HepG2 (cell line): ENCODE data around the gene MRPL36. TPM values are rescaled to one million over a fixed set of nuclear protein-coding genes. Genes with fewer than 3 reads are reported as not detected.
A peak's percentile ranks its signal among the peaks of the same experiment; 100 is the strongest.

Experiments used
- CTCF ChIP-seq: sonication (generic); formaldehyde crosslinking; IDR thresholded peaks from 2 replicates; pipeline ENCODE4 v1.5.0; 2020; ENCODE audit warnings: mild to moderate bottlenecking, missing genetic modification reagents, moderate library complexity
- FOXK2 ChIP-seq: fragments of 450-650 bp; IDR thresholded peaks from 2 replicates; pipeline ENCODE4 v1.6.1; 2016
- HOXA9 ChIP-seq: sonication (generic); formaldehyde crosslinking; IDR thresholded peaks from 2 replicates; pipeline ENCODE4 v1.8.1; 2022; ENCODE audit warnings: missing genetic modification reagents, mild to moderate bottlenecking, moderate library complexity, borderline replicate concordance
- IKZF4 ChIP-seq: sonication (generic); formaldehyde crosslinking; IDR thresholded peaks from 2 replicates; pipeline ENCODE4 v1.5.1; 2020; ENCODE audit warnings: borderline replicate concordance, mild to moderate bottlenecking, low read depth, missing genetic modification reagents; ENCODE audit errors: not compliant biosample characterization
- KLF6 ChIP-seq: IDR thresholded peaks from 2 replicates; pipeline ENCODE4 v1.8.0; 2016; ENCODE audit warnings: missing biosample characterization, missing genetic modification reagents
- MAFF ChIP-seq: IDR thresholded peaks from 2 replicates; pipeline ENCODE4 v1.6.1; 2011; ENCODE audit warnings: low read depth, low read length, improper control_type of control experiment
- MLXIP ChIP-seq: sonication (generic); formaldehyde crosslinking; IDR thresholded peaks from 2 replicates; pipeline ENCODE4 v1.9.0; 2021; ENCODE audit warnings: missing genetic modification reagents, borderline replicate concordance
- POLR2AphosphoS2 ChIP-seq: IDR thresholded peaks from 2 replicates; pipeline ENCODE4 v1.6.1; 2011; ENCODE audit warnings: low read depth, low read length, improper control_type of control experiment
- SATB2 ChIP-seq: sonication (generic); formaldehyde crosslinking; IDR thresholded peaks from 2 replicates; pipeline ENCODE4 v1.5.0; 2020; ENCODE audit warnings: missing genetic modification reagents
- SYNCRIP ChIP-seq: fragments of 200-400 bp; formaldehyde crosslinking; IDR thresholded peaks from 2 replicates; pipeline ENCODE4 v1.6.1; 2018; ENCODE audit warnings: mild to moderate bottlenecking, low read depth, low read length; ENCODE audit not compliant: insufficient read depth
- ZBTB4 ChIP-seq: sonication (generic); formaldehyde crosslinking; IDR thresholded peaks from 2 replicates; pipeline ENCODE4 v1.4.0; 2020; ENCODE audit warnings: missing genetic modification reagents, mild to moderate bottlenecking, borderline replicate concordance
- ZFP82 ChIP-seq: sonication (generic); formaldehyde crosslinking; IDR thresholded peaks from 2 replicates; pipeline ENCODE4 v1.5.1; 2020; ENCODE audit warnings: mild to moderate bottlenecking, missing genetic modification reagents, borderline replicate concordance
- ZNF160 ChIP-seq: sonication (generic); formaldehyde crosslinking; IDR thresholded peaks from 2 replicates; pipeline ENCODE4 v1.8.0; 2022; ENCODE audit warnings: mild to moderate bottlenecking, inconsistent platforms, missing genetic modification reagents
- ZNF33B ChIP-seq: sonication (generic); formaldehyde crosslinking; IDR thresholded peaks from 2 replicates; pipeline ENCODE4 v1.5.1; 2020; ENCODE audit warnings: mild to moderate bottlenecking, missing genetic modification reagents
- ZNF354B ChIP-seq: sonication (generic); formaldehyde crosslinking; IDR thresholded peaks from 2 replicates; pipeline ENCODE4 v1.8.0; 2022; ENCODE audit warnings: mild to moderate bottlenecking, missing genetic modification reagents
- ZNF547 ChIP-seq: sonication (generic); formaldehyde crosslinking; IDR thresholded peaks from 2 replicates; pipeline ENCODE4 v1.5.1; 2020; ENCODE audit warnings: mild to moderate bottlenecking, missing genetic modification reagents
- ZNF562 ChIP-seq: sonication (generic); formaldehyde crosslinking; IDR thresholded peaks from 2 replicates; pipeline ENCODE4 v1.8.0; 2022; ENCODE audit warnings: missing genetic modification reagents, borderline replicate concordance
- ZNF589 ChIP-seq: sonication (generic); formaldehyde crosslinking; conservative IDR thresholded peaks from 2 replicates; pipeline ENCODE4 v1.8.0; 2022; ENCODE audit warnings: mild to moderate bottlenecking, moderate library complexity, missing genetic modification reagents
- ZNF616 ChIP-seq: sonication (generic); formaldehyde crosslinking; IDR thresholded peaks from 2 replicates; pipeline ENCODE4 v1.5.0; 2020; ENCODE audit warnings: low read depth, mild to moderate bottlenecking, missing genetic modification reagents
- ZNF784 ChIP-seq: sonication (generic); formaldehyde crosslinking; IDR thresholded peaks from 2 replicates; pipeline ENCODE4 v1.5.1; 2020; ENCODE audit warnings: missing genetic modification reagents, mild to moderate bottlenecking, borderline replicate concordance
- polyA plus RNA-seq, 8 experiments: library from polyadenylated mRNA; depleted of rRNA in 3 of 8; stranded (reverse) in 7 of 8; unstranded in 1 of 8; fragments of >200 nt; fragmentation: Illumina TruSeq in 4 of 8; extraction: Trizol in 4 of 8; gene quantifications; 2 replicates each; pipeline versions ENCODE4 v1.2.1 to v1.2.3, GENCODE V29; 2011 to 2016; ENCODE audit warnings: low read depth in 4 of 8, missing spikeins in 1 of 8, mixed read lengths in 1 of 8; ENCODE audit not compliant: insufficient read depth in 1 of 8
- total RNA-seq, 5 experiments: library from RNA; depleted of rRNA; stranded (reverse); fragments of >200 nt; fragmentation: Illumina TruSeq; extraction: Trizol; gene quantifications; 2 replicates each; pipeline ENCODE4 v1.2.3, GENCODE V29; 2016; ENCODE audit warnings: low read depth in 1 of 5

Gene MRPL36
- total and polyA plus RNA-seq, 2 of the 13 experiments (the other 11 are each of a cell fraction or from before 2014, with no cell fraction given) = 71.3 to 113 TPM

- peak; percentile 30; the same call in 1 of the 2 replicates for TF ChIP-seq CTCF
- TF ChIP-seq ZNF354B (CRISPR knock-in tag) = no peak
- TF ChIP-seq POLR2AphosphoS2 = no peak
- no peak for TF ChIP-seq ZNF562
- no peak; the same call in 1 of the 2 replicates for TF ChIP-seq SATB2 (CRISPR knock-in tag)
- TF ChIP-seq ZNF33B = 0 out of 2 replicates have a peak, but pooled peaks have one; percentile 29
- no peak for TF ChIP-seq HOXA9
- no peak for TF ChIP-seq KLF6 (CRISPR knock-in tag)
- peak; percentile 55; the same call in 1 of the 2 replicates for TF ChIP-seq ZBTB4 (CRISPR knock-in tag)
- TF ChIP-seq ZNF547 (CRISPR knock-in tag) = peak; percentile 75
- no peak for TF ChIP-seq FOXK2
- TF ChIP-seq ZNF160 (CRISPR knock-in tag) = 0 out of 2 replicates have a peak, but pooled peaks have one; percentile 67
- TF ChIP-seq SYNCRIP = no peak
- TF ChIP-seq ZNF784 (CRISPR knock-in tag) = peak; percentile 30; the same call in 1 of the 2 replicates
- TF ChIP-seq MAFF = no peak
- no peak; the same call in 1 of the 2 replicates for TF ChIP-seq ZNF616
- TF ChIP-seq ZFP82 (CRISPR knock-in tag) = 0 out of 2 replicates have a peak, but pooled peaks have one; percentile 49
- no peak for TF ChIP-seq IKZF4 (CRISPR knock-in tag)
- no peak for TF ChIP-seq MLXIP
- 0 out of 2 replicates have a peak, but pooled peaks have one; percentile 45 for TF ChIP-seq ZNF589 (CRISPR knock-in tag)
These were observed 1.8 kb upstream of the MRPL36 start, which contains the start of gene NDUFS6 (continued) for GRCh38 chr5:1801222-1801966.
